ENCODE results near the gene SH2B3.

- TF ChIP-seq CTCF (IDR thresholded peaks at IDR 0.05) (no peak), POLR2A (IDR thresholded peaks at IDR 0.05) (no peak)
These were observed 9.1 kb downstream of the SH2B3 start for GRCh38 chr12:111414711-111415252.

All from thyroid gland (tissue), 4 donors.